GM20431 (cell line): ENCODE measurements around the gene KCTD3.

Source experiments
- in situ Hi-C: fragments of 300-500 bp; cut with MseI, MboI; formaldehyde crosslinking; loops from one replicate; pipeline ENCODE4 v1.15.0; 2020; ENCODE audit warnings: low sequenced_read_pairs; ENCODE audit not compliant: unreplicated experiment

The KCTD3 gene

DNA sequence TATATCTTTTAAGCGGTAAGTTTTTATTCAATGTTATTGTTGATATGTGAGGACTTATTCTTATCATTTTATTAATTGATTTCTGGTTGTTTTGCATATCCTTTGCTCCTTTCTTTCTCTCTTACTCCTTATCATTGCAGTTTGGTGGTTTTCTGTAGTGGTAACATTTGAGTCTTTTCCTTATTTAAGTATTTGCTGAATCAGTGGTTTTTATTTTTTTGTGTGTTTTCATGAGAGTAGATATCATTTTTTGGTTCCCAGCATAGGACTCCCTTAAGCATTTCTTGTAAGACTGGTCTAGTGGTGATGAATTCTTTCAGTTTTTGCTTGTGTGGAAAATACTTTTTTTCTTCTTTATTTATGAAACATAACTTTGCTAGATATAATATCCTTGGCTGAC, 12.2 kb upstream of the KCTD3 start:
- in situ Hi-C loops, result no loop called here

DNA sequence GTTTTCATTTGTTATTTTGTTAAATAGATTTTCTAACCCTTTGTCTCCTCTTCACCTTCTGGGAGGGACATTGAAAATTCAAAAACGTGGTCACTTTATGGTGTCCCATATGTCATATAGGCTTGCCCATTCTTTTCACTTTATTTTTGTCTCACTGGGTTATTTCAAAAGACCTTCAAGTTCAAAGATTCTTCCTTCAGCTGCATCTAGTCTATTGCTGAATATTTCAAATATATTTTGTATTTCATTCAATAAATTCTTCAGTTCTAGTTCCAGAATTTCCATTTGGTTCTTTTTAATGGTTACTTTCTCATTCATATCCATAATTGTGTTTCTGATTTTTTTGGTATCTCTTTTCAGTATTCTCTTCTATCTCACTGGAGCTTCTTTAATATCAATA, 11.6 kb upstream of the KCTD3 start:
- in situ Hi-C loops, result no loop called here

DNA sequence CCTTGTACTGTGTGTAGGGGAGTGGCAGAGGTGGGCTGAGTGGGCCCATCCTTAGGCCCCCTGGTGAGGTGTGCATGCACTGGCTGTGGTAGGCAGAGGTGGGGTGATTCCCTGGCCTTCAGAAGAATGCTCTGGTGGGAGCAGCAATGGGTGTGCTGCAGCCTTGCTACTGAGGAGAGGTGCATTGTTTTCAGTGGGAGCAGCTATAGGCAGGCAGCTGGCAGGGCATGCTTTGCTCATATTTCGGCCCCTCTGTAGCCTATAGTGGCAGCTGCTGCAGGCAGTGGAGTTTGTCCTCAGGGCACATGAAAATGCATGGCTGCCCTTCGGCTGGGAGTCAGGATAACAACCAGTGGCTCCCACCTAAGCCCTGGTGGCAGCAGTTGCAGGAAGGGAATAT, 10.1 kb upstream of the KCTD3 start:
- in situ Hi-C loops, result no loop called here

DNA sequence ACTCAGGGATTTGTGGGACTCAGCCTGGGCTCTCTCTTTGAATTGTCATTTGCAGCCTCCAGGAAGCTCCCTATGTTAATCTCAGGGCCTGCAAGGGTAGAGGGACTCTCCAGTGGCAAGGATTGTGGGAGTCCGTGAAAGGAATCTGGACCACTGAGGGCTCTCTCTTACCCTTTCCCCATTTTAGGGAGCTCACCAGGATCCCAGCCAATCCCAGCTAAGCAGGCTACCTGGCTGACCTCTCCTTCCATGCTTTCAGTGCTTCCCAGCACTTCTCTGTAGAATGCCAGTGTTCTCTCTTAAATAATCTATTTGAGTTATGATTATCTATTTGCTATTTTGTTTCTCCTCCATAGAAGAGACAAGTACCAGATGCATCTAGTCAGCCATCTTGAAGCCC, 9.6 kb upstream of the KCTD3 start:
- in situ Hi-C loops, result no loop called here

DNA sequence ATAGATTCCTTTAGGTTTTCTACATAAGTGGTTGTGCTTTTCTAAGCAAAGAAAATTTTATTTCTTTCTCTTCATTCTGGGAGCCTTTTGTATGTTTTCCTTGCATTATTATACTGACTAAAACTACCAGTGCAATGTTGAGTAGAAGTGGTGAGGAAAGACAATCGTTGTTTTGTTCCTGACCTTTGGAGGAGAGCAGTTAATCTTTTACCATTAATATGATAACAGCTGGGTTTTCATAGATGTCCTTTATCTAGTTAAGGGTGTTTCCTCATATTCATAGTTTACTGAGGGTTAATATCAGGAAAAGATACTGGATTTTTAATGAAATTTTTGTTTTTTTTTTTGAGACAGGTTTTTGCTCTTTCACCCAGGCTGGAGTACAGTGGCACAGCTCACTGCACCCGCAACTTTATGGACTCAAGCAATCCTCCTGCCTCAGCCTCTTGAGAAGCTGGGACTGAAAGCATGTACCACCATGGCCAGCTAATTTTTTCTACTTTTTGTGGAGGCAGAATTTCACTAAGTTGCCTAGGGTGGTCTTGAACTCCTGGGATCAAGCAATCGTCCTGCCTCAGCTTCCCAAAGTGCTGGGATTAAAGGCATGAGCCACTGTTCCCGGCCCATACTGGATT, 9.0 kb upstream of the KCTD3 start:
- in situ Hi-C loops, result no loop called here

DNA sequence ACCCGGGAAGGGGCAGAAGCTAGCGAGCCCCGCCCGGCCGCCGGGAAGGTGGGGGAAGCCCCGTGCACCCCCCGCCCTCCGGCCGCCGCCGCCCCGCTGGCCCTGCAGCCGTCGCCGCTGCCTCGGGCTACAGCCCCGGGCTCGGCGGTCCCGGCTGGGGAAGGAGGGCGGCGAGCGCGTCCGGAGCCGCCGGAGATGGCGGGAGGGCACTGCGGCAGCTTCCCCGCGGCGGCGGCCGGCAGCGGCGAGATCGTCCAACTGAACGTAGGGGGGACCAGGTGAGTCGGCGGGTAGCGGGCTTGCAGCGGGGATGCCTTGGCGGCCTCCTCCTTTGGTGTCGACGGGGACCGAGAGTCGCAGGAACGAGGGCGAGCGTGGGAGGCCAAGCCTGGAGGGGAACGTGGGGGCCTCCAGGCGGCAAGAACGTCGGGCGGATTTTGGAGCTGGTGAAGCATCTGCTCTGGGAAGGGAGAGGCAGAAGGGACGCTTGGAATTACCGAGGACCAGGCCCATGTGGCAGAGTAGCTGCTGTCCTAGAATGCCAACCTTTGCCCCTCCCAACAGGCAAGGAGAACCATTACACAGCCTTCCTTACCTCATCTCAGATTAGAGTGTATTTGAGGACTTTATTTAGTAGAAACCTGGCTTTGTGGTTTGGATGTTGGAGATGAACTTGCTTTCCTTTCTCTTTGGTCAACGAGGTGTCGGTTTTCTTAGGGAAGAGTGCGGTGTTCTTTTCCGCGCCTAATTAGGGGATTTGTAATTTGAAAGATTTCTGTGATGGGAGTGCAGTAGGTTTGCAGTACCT, 591 bp downstream of the KCTD3 start:
- in situ Hi-C loops, result no loop called here

DNA sequence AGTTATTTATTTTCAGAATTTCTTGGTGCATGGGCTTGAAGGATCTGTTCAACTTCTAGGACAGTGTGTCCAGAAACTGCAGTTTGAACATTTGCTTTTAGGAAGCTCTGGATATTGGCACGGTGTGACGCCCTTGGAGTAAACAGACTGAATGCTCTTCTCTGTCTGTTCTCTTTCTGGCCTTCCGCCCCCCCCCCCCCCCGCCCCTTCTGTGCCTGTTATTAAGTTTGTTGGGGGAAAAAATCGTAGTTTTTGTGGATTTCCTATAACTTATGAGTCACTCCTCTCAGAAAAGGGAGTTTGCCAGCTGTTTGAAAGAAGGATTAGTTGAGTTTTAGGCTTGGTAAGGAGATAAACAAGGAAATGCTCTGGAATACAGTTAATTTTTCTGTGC, 1.2 kb downstream of the KCTD3 start:
- in situ Hi-C loops, result no loop called here

DNA sequence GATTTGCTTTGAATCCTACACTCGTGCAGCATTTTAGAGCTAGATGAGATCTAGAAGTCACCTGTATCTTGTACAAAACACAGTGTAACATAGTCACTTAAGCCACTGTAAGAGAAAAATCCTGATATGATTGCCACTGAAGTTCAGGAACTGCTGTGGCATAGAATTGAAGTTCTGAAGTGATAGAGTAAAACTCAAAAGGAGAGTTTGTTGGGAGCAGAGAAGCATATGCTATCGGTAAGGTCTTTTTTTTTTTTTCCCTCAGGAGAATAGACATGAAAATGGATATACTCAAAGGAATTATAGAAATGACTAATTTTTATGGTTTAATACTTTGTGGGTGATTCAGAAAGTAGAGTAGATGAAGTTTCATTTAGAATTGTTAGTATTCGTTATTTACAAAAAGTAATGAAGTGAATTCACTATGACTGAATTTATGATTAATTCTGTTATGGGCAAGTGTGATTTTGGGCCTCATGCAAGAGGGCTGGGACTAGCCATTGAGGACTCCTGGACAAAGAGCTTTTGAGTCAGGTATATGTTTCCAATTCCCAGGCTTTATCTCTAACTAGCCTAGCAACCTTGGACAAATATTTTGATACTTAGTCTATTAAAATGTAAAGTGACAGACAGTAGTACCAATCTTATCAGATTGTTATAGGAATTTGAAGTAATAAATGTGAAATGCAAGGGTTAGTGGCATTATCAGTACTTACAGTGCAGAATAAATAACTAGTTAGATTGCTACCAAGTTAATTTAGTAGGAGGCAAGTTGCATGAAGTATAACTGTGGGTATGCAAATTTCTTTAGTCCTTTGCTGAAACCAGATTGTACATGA, 3.1 kb downstream of the KCTD3 start:
- in situ Hi-C loops, result no loop called here

DNA sequence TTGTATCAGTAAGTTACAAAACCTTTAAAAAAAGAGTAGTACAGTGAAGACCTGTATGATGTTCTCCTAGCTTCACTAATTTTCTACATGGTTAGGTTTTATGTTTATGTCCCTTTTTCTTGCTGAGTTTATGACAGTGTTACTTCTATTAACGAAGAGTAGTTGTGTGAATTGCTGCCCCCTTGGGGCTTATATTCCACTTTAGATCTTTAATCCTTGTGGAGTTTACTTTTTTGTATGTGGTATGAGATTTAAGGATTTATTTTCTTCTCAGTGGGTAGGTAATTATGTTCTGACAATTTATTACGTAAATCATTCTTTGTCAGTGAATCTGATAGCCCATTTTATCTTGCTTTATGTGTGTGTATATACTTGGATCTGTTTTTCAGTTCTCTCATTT, 14.8 kb downstream of the KCTD3 start:
- in situ Hi-C loops, result no loop called here

DNA sequence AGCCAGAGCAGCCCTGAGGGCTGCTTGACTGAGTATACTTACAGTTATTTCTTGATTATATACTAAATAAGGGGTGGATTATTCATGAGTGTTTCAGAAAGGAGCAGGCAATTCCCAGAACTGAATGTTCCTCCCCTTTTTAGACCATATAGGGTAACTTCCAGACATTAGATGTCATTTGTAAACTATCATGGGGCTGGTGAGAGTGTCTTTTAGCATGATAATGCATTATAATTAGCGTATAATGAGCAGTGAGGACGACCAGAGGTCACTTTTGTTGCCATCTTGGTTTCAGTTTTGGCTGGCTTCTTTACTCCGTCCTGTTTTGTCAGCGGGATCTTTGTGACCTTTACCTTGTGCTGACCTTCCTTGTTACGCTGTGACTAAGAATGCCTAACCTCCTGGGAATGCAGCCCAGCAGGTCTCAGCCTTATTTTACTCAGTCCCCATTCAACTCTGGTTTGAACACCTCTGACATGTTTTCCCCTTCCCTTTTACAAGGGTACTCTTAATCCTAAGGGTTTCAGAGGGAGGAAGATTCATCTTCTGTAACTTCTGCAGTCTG, 16.2 kb downstream of the KCTD3 start:
- in situ Hi-C loops, result no loop called here

DNA sequence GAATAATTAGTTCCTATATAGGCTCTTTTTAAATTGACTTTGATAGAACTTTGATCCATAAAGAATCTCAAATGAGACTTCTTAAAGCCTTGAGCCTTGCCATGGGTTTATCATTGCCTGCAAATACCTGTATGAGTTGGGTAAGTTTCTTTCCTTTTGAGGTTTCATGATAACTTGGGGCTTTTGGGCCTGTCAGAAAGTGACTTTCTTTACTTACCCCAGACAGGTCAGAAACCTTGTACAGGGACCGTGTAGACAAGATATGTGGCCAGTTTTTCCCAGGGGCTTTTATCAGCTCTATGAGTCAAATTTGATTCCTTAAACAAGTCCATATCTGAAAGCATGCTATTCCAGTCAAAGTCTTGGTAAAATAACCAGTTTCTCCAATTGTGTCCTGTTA, 17.3 kb downstream of the KCTD3 start:
- in situ Hi-C loops, result no loop called here

DNA sequence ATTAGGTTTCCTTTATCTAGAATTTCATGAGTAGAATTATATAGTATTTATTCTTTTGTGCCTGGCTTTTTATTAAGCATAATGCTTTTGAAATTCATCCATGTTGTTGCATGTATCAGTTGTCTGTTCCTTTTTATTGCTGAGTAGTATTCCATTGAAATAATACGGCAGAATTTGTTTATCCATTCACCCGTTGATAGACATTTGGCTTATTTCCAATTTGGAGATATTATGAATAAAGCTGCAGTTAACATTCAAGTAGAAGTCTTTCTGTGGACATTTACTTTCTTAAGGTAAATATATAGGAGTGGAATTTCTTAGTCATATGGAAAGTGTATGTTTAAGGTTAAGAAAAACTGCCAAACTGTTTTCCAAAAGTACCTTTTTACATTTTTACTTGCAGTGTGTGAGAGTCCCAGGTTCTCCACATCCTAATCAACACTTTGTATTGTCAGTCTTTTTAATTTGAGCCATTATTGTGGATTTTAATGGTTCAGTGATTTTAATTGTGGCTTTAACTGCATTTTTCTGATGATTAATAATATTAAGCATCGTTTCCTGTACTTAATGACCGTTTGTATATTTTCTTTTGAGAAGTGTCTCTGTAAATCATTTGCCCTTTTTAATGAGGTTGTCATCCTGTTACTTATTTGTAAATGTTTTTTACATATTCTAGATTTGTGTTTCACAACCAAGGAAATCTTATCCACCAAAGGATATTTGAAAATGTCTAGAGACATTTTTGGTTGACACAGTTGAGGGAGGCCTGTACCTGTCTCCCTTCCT, 22.7 kb downstream of the KCTD3 start:
- in situ Hi-C loops, result no loop called here

DNA sequence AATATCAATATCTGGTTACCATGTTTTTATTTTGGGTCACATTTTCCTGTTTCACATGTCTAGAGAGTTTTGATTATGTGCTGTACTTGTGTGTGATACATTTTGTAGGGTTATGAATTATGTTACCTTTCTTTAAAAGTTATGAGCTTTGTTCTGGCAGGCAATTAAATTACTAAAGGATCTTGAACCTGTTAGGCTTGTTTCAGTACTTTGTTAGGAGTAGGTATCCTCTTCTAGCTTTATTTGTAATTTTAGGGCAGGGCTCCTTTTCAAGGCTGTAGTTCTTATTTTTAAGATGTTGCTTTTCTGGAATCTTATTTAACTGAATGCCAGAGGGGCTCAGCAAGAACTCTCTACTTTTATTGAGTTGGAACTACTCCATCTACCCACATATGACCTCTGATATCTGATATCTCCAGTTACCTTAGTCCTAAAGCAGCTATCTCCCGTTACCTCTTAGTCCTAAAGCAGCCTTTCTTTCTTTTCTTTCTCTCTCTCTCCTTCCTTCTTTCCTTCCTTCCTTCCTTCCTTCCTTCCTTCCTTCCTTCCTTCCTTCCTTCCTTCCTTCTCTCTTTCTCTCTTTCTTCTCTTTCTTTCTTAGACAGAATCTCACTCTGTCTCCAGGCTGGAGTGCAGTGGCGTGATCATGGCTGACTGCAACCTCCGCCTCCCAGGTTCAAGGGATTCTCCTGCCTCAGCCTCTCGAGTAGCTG, 23.8 kb downstream of the KCTD3 start:
- in situ Hi-C loops, result no loop called here

DNA sequence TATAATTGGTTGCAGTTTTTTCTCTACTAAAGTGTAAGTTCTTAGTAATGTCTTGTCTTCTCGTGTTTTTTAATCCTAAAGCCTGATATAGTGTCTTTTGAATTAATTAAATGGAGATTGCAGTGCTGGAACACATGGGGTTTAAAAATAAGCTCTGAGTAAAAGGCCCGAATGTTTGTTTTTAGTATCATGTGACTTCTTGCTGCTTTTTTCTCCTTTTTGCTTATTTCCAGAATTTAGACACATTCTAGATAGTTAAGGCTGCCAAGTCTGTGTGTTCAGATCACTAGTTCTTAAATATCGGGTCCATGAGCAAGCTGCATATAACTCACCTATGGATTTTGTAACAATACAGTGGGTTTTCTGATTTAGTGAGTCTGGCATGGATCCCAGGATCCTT, 27.5 kb downstream of the KCTD3 start:
- in situ Hi-C loops, result no loop called here

DNA sequence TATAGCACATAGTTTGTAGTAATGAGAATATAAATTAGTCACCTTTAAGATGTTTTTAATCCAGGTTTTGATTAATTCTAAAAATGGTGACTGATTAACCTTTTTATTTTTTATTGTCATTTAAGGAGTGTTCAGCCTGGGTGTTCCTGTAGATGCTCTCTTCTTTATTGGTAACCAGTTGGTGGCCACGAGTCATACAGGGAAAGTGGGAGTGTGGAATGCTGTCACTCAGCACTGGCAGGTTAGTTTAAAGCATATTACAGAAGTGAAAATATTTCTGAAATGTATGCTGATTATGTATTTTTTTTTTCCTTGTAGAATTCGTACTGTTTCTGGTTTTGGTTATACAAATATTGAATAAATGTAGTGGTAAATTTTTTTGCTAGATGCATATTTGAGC, 28.1 kb downstream of the KCTD3 start:
- in situ Hi-C loops, result no loop called here

DNA sequence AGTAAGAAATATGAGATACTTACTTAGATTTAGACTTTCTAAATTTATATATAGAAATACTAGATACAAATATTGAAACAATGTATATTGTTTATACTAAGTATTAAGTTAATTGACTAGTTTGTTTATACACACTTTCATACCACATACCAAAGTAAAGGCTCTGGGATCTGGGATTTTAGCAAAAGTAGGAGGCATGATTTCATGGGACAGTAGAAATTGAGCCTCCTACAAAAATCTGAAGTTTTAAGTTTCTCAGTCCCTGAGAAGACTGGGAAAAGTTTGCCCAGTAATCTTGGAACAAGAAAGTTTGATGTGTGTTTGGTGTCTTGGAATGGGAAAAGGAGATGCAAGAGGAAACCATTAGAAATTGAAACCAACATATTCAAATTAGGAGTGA, 30.9 kb downstream of the KCTD3 start:
- in situ Hi-C loops, result no loop called here

DNA sequence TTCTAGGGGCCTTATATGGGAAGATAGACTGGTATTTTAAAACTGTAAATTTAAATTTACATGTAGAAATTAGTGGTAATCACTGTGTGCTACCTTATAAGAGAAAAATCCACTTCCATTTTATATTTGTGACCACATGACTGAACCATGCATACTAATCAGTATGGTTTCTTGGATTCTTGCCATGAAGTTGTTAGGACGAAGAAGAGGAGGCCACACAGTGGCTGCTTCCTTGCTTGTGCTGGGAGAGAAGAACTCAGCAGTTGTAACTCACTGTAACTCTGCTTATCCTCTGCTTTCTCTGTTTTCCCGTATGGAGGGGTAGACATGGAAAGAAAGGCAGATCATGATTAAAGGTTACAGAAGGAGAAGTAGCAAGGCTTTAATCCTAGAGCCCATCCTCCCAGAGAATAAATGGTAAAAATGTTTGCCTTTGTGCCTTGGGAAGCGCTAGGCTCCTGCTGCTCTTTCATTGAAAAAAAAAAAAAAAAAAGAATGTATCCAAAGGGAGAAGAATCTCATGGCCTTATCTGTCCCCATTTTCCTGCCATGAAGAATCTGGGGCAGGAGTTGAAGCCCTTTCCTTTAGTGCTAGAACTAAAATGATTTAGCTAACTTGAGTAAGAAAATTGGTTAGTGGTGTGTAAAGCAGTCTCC, 32.4 kb downstream of the KCTD3 start:
- in situ Hi-C loops, result no loop called here

DNA sequence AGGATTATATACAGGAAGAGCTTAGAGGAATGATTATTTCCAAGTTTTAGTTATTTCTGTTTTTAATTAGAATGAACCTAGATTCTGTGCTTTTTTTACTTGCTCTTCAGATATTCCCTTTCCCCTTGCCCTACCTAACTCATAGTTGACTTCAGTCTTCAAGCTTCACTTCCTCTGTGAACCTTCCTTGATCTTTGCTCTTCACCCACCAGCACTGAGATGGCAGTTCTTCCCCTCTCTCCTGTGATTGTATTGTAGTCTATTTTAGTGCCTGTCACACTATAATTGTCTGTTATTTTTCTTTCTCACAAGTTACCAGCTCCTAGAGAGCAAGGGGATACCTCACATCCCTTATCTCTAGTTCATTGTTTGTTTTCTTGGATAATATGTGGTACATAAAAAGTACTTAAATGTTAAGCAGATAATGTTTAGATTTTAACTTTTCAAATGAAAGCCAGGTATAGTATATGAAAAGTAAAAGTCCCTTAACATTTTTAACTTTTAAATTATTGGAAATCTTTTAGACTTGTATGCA, 33.2 kb downstream of the KCTD3 start:
- in situ Hi-C loops, result no loop called here

DNA sequence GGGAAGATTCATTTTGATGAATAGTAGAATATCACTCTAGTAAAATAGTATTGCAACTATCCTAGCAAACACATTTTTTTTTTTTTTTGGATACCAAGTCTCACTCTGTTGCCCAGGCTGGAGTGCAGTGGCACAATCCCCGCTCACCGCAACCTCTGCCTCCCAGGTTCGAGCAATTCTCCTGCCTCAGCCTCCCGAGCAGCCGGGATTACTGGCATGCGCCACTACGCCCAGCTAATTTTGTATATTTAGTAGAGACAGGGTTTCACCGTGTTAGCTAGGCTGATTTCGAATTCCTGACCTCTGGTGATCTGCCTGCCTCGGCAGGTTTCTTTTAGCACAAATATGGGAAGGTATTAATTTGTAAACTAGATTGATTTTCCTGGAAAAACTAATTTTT, 33.8 kb downstream of the KCTD3 start:
- in situ Hi-C loops, result no loop called here
